Measurements from ENCODE around the gene PCF11.

PCF11 gene

GRCh38 chr11:83152264-83152663 is 4.7 kb upstream of the PCF11 start:
- DNase-seq (ENCODE audit: low read depth): no peak

- no peak for DNase-seq (ENCODE audit: low read depth)
These were observed 3.2 kb upstream of the PCF11 start for GRCh38 chr11:83153764-83154163.

- DNase-seq (ENCODE audit: low read depth): peak; percentile 95
These were observed 561 bp upstream of the PCF11 start for GRCh38 chr11:83156144-83156995.

- peak; percentile 17 for DNase-seq (ENCODE audit: low read depth)
These were observed 844 bp downstream of the PCF11 start for GRCh38 chr11:83157594-83158356.

- no peak for DNase-seq (ENCODE audit: low read depth)
These were observed 1.4 kb downstream of the PCF11 start for GRCh38 chr11:83158357-83158786.

DNA sequence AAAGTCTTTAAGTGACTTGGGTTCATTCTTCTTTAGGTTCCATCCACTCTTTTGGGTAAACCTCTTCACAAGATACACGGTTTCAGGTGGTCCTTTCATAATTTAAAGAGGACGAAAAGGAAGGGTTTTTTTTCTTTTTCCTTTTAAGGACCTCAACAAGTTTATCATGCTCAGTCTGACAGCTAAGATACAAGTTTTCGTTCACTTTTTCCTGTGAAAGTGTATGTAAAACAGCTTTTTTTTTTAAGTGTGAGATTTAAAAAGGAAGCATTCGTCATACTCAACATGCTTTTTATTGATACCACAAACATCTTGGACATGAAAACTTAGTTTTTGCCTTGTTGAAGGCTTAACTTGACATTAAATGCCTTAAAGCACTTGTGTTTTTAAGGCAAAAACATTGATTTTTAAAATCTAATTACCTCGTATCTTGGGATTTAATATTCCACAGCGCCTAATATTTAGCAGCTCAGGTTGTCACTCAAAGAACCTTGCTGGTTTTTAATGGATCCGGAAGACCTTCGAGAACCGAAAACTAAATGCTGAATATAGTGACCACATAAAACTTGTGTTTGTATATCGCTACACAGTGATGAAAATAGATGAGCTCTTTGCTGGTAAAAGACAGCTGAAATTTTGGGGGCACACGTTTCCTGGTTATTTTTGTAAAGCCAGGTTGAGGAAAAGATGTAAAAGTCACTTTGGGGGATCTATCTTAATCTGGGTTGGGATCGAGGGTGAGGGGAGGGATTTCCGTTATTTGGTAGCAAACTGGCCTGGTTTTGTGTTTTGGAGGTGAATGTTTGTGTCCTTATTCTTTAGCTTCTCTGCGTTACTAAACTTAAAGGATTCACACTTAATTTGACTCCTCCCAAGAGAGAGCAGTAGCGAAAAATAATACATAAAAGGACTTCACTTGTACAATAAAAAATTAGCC is 2.3 kb downstream of the PCF11 start:
- no peak for DNase-seq (ENCODE audit: low read depth)

DNA sequence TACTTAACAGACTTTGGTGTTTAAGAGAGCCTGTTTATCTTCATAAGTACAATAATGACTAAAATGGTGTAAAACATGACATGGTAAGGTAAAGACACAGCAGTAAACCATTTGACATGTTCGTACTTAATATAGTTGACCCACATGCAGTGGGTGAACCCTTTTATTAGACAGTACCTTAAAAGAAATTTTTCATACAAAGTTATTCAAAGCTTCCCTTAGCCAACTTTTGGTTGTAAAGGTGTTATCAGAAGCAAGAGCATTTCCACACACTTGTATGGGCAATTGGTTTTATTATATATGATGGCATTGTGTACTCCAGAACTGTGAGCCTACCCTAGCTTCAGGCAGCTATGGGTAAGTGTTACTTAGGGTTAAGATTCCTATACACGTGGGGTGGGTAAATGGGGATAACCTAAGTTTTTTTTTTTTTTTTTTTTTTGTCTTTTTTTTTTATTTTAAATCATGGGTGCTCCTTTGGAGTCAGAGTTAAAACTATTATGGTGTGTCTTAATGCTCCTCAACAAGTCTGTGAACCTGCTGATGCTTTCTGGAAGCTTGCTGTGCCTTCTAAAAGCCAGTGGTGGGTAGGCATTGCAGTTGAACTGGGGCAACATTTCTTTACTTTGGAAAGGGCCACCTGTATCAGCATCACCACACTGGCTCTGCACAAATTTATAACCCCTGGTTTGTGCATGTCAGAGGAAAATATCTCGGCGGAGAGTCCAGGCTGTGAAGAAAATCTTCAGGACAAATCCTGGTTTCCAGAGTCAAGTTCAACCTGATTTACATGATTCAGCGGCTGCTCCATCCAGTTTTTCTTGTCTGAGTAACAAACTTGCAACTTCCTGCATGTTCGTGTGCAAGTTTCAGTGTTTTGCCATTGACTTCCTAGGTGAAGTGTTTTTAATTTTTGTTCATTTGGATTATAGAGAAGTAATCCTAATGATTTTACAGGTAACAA is 3.3 kb downstream of the PCF11 start:
- DNase-seq (ENCODE audit: low read depth): no peak

DNA sequence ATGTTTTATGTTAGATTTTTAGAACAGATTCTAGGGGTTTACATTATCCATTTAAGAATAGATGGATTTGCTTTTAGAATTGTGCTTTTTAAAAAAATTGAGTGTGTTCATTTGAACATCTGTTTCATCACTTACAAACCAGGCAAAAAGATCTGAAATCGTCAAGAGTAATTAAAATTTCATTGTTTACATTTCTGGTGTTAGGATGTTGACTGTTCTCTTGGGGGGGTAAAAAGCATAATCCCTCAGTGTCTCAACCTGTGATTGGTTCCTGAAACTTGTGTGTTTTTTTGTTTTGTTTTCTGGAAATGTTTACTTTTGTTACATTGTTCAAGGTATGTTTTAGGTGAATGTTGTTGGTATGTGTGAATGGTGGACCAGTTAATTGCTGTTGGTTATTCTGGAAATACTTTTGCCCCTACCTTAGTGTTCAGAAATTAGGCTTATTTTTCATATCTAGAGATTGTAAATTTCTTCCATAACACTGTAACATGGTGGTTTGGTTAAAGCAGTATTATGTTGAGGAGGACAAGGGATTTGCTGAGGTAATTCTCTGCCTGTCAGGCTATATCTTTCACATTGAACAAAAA is 4.8 kb downstream of the PCF11 start:
- DNase-seq (ENCODE audit: low read depth): no peak

DNA sequence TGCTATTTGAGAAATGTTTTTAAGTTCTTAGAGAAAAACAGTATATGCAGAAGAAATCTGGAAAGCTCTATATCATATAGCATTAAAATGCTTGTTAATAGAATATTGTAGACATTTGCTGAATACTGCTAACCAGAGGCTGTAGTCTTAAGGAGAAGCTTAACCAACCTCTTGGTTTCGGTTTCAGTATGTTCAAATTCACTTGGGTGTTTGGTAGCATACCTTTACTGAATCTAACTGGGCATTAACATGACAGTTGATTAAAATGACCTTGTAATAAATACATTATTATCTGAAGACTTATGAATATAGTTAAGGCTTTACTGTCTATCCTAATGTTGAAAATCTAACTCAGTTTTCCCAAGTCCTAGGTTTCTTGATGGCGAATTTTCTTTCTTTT is 5.4 kb downstream of the PCF11 start:
- DNase-seq (ENCODE audit: low read depth): no peak

DNA sequence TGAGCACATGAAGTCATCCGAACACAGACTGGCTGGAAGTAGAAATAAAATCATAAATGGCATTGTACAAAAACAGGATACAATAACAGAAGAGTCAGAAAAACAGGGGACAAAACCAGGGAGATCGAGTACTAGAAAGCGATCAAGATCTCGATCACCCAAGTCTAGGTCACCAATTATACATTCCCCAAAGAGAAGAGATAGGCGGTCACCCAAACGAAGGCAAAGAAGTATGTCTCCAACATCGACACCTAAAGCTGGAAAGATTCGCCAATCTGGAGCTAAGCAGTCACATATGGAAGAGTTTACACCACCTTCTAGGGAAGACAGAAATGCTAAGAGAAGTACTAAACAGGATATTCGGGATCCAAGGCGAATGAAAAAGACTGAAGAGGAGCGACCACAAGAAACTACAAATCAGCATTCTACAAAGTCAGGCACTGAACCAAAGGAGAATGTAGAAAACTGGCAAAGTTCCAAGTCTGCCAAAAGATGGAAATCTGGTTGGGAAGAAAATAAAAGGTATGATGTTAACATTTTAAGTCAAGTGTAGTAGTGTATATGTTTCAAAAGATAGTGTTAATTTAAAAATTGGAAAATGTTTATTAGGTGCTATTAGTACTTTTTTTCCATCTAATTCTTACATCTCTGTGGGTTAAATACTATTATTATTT is 9.4 kb downstream of the PCF11 start:
- DNase-seq (ENCODE audit: low read depth): no peak

GRCh38 chr11:83168756-83169155 is 11.8 kb downstream of the PCF11 start:
- no peak for DNase-seq (ENCODE audit: low read depth)

DNA sequence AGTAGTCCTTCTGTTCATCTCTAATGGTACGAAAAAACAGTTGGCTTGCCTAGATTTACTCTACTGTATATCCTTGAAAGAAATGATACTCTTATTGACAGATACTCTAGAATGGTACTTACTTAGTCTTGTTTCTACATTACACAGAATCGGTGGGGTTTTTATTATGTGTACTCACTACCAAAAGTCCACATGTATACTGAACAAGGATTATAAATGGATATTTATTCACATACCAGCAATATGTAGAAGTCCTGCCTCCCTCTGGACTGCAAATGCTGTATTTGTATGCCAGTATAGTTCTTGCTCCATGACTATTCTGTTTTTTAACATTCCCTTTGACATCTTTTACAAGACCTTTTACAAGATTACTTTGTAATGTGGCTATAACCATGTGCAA is 13.9 kb downstream of the PCF11 start:
- DNase-seq (ENCODE audit: low read depth): no peak

DNA sequence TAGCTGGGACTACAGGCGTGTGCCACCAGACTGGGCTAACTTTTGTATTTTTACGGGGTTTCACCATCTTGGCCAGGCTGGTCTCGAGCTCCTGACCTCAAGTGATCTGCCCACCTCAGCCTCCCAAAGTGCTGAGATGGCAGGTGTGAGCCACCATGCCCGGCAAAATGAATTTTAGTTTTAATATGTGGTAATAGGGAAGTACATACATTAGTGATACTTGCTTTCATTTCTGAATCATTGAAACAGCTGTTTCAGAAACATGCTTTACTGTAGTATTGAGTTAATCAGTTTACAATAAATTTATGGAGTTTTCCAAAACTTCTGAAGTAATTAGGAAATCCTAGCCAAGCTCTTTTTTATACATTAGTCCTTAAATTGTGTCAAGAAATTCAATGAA is 15.6 kb downstream of the PCF11 start:
- no peak for DNase-seq (ENCODE audit: low read depth)

- no peak for DNase-seq (ENCODE audit: low read depth)
These were observed 17.1 kb downstream of the PCF11 start for GRCh38 chr11:83174008-83174407.

- no peak for DNase-seq (ENCODE audit: low read depth)
These were observed 18.9 kb downstream of the PCF11 start for GRCh38 chr11:83175815-83176214.

DNA sequence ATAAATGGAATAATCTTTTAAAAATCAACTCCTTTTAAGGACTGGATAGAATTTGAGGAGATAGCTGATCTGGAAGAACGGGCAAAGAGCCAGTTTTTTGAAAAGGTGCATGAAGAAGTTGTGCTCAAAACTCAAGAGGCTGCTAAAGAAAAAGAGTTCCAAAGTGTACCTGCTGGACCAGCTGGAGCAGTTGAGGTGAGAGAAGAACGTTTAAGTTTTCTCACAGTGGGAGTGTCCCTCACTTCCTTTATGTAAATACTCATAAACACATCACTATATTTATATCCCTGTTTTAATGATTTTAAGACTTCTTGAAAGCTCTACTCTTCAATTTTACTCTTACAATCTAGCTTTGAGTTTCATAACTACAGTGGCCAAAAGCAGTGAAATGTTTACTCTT is 24.9 kb downstream of the PCF11 start:
- DNase-seq (ENCODE audit: low read depth): no peak

DNA sequence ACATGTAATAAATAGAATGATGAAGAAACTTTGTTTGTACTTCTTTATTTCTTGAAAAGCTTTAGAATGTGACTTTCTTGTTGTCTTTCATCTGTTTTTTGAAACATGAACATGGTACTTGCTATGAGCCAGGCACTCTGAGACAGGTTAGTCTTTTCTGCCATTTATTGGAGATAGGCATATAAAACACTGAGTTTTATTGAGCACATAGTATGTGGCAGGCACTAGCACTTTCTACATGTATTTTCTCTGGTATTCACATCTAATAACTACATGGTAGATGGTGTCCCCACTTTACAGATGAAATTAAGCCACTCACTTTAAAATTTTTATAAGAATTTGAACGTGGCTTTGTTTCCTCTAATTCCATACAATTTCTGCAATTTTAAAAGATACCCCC is 28.8 kb downstream of the PCF11 start:
- DNase-seq (ENCODE audit: low read depth): no peak

DNA sequence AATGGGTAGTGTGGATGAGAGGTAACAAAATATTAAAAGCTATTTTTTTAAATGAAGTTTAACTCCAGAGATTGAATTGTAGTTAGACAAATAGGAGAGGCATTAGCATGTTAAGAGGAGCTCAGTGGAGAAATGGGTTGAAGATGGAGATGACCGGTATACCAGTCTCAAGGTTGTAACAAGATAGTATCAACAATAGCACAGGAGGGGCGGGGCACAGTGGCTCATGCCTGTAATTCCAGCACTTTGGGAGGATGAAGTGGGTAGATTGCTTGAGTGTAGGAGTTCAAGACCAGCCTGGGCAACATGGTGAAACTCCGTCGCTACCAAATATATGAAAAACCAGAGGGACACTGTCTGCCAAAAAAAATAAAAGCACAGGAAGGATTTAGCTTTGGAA is 30.5 kb downstream of the PCF11 start:
- DNase-seq (ENCODE audit: low read depth): no peak

GRCh38 chr11:83191491-83191890 is 34.6 kb downstream of the PCF11 start:
- DNase-seq (ENCODE audit: low read depth): no peak

GRCh38 chr11:83191986-83192385 is 35.1 kb downstream of the PCF11 start:
- DNase-seq (ENCODE audit: low read depth): no peak

All from stimulated activated CD8-positive, alpha-beta memory T cell treated with anti-CD3 and anti-CD28 coated beads, Interleukin-12 subunit alpha, Interleukin-12 subunit beta, amount 100 ng/mL, for 1 hour (primary cell).